Islet of Langerhans (tissue), 1 donor: ENCODE data around the gene TAGLN3.
A peak's percentile ranks its signal among the peaks of the same experiment; 100 is the strongest.
"Not testable (repeated sequence)": the region's sequence is repeated elsewhere in the genome, so short reads cannot be mapped to it uniquely, and the experiment has no call there.

Source experiments
- FAIRE-seq: peaks from one replicate; lab custom pipeline; 2011; peaks lifted over from hg19 to GRCh38; lab: Jason Lieb, UNC

TAGLN3 gene

GRCh38 chr3:112010636-112011035 lies 11.9 kb downstream of the TAGLN3 start:
- FAIRE-seq = no peak

- FAIRE-seq = no peak
Measured at GRCh38 chr3:112011376-112011940, 12.7 kb downstream of the TAGLN3 start.

- peak; percentile 24 for FAIRE-seq
Measured at GRCh38 chr3:112012205-112012992, 13.7 kb downstream of the TAGLN3 start.

- FAIRE-seq = peak; percentile 93
Measured at GRCh38 chr3:112013058-112013783, 14.5 kb downstream of the TAGLN3 start.

- FAIRE-seq = no peak
Measured at GRCh38 chr3:112013784-112014143, 15.0 kb downstream of the TAGLN3 start.

- FAIRE-seq = peak; percentile 43
Measured at GRCh38 chr3:112017091-112017490, 18.4 kb downstream of the TAGLN3 start.

- no peak for FAIRE-seq
Measured at GRCh38 chr3:112018712-112019111, 20.0 kb downstream of the TAGLN3 start.

GRCh38 chr3:112019716-112020115 lies 21.0 kb downstream of the TAGLN3 start:
- no peak for FAIRE-seq

GRCh38 chr3:112020674-112021085 lies 22.0 kb downstream of the TAGLN3 start:
- FAIRE-seq = no peak

- FAIRE-seq = no peak
Measured at GRCh38 chr3:112027142-112027541, 28.4 kb downstream of the TAGLN3 start.

- no peak for FAIRE-seq
Measured at GRCh38 chr3:112027826-112028225, 29.1 kb downstream of the TAGLN3 start.

- FAIRE-seq = no peak
Measured at GRCh38 chr3:112030901-112031300, 32.2 kb downstream of the TAGLN3 start.

- peak; percentile 56 for FAIRE-seq
Measured at GRCh38 chr3:112032098-112032731, 33.5 kb downstream of the TAGLN3 start.

GRCh38 chr3:112034436-112034835 lies 35.7 kb downstream of the TAGLN3 start, which contains the start of gene TMPRSS7:
TSS of gene TMPRSS7 (plus strand) at chr3:112034736. CDS start at chr3:112034846, 110 bp downstream.
- FAIRE-seq = no peak

GRCh38 chr3:112035241-112035640 lies 36.5 kb downstream of the TAGLN3 start:
- no peak for FAIRE-seq

GRCh38 chr3:112037194-112037593 lies 38.5 kb downstream of the TAGLN3 start:
- FAIRE-seq = not testable (repeated sequence)

GRCh38 chr3:112038863-112039262 lies 40.1 kb downstream of the TAGLN3 start:
- peak; percentile 99 for FAIRE-seq

GRCh38 chr3:112041321-112041720 lies 42.6 kb downstream of the TAGLN3 start:
- no peak for FAIRE-seq

GRCh38 chr3:112042842-112043280 lies 44.1 kb downstream of the TAGLN3 start:
- peak; percentile 98 for FAIRE-seq

- FAIRE-seq = no peak
Measured at GRCh38 chr3:112043621-112044201, 45.0 kb downstream of the TAGLN3 start.

GRCh38 chr3:112046599-112046998 lies 47.9 kb downstream of the TAGLN3 start:
- FAIRE-seq = no peak

- no peak for FAIRE-seq
Measured at GRCh38 chr3:112047264-112047663, 48.5 kb downstream of the TAGLN3 start.
